Motor neuron (in vitro differentiated cells): ENCODE results near the gene PHOSPHO2. TPM values are rescaled to one million over a fixed set of nuclear protein-coding genes. Genes with fewer than 3 reads are reported as not detected.

Source experiments
- ATAC-seq, 8 experiments: fragments of 200-7000 bp; cut with Tn5 transposase; replicated peaks in 6 of 8; 2 replicates each; pipeline ENCODE4 v1.8.0; 2021; ENCODE audit warnings: mild to moderate bottlenecking in 8 of 8, moderate library complexity in 8 of 8
- H3K27ac ChIP-seq, 2 donors: fragments of 250-450 bp; sonication (Bioruptor Pico); 2 replicates each; pipeline ENCODE4 v1.9.0; 2021; ENCODE audit warnings: antibody characterized with exemption in 2 of 2, mild to moderate bottlenecking in 2 of 2, moderate library complexity in 1 of 2
- H3K4me1 ChIP-seq, 2 donors: fragments of 250-450 bp; sonication (Bioruptor Pico); replicated peaks in 1 of 2; 2 replicates each; pipeline ENCODE4 v1.6.1; 2021; ENCODE audit warnings: antibody characterized with exemption in 2 of 2, mild to moderate bottlenecking in 2 of 2, moderate library complexity in 1 of 2
- H3K4me3 ChIP-seq, 5 donors: fragments of 250-450 bp; sonication (Bioruptor Pico); 2 replicates each; pipeline ENCODE4 v1.9.0; 2021; ENCODE audit warnings: antibody characterized with exemption in 5 of 5, mild to moderate bottlenecking in 5 of 5, moderate library complexity in 4 of 5
- WGBS, 10 experiments: fragments of 450-650 bp; shearing (Covaris generic); methylation state at CpG; one replicate each; pipeline ENCODE4 v1.0.0; 2022; 5-methylcytosine and 5-hydroxymethylcytosine counted together
- in situ Hi-C, 9 experiments: fragments of 400-800 bp; cut with MboI; loops; one replicate each; pipeline ENCODE4 v1.15.0; 2021; ENCODE audit warnings: low sequenced_read_pairs in 9 of 9, low pct_unique_long_range_greater_than_20kb in 2 of 9; ENCODE audit not compliant: unreplicated experiment in 9 of 9
- total RNA-seq, 8 experiments: library from RNA; unstranded; fragments of 300-600 nt; gene quantifications; 2 replicates each; pipeline versions ENCODE4 v1.2.3 to v1.2.4, GENCODE V29; 2022

Gene PHOSPHO2, protein sequence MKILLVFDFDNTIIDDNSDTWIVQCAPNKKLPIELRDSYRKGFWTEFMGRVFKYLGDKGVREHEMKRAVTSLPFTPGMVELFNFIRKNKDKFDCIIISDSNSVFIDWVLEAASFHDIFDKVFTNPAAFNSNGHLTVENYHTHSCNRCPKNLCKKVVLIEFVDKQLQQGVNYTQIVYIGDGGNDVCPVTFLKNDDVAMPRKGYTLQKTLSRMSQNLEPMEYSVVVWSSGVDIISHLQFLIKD
- total RNA-seq, result 1 to 10 TPM; 3.6 to 8.6 (median 4.5) TPM

DNA sequence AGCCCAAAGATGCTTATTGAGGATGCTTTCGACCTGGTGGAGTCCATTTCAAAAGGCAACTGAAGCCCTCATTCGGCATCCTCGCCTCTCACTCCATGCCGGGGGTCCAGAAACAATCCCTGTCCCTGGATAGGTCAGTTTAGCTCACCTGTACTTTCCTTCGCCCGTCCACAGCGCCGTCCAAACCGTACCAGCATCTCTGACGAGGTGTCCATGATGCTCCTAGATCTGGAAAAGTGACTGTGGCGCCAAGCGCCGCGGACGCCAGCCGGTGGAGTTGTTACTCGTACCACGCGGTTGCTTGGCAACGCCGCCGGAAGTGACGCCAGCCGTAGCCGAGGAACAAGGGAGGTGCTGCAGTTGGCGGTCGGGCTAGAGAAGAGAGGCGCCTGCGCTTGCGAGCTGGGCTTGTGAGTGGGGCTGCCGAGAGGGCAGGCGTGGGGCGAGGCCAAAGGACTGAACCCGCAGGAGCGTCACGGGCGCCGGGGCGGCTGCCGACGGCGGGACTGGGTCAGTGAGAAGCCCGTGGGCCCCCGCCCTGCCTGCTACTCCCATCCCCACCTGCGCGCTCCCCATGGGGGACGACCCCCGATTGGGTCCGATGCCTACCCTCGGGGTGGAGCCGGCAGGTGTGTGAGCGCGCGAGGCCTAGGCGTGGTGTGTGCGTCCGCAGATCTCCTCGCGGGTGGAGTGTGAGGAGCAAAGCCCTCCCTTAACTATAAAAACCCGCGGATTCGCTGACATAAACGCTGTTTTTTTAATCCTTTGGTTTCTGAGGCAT, at the start of gene PHOSPHO2, which contains the start of gene CFAP210:
Gene PHOSPHO2, plus strand, starts transcription at position 357 of the 781 bp plus-strand sequence. CDS start 6,503 bp downstream, outside the sequence.
Gene CFAP210, minus strand, starts transcription at position 293 of the 781 bp plus-strand sequence. Its CDS starts 78 bp downstream, at position 215.
- 0 to 6% (median 1%) methylated on average over 4 to 37 of the region's 63 CpGs; no CpG with 5 or more reads in 5 of the 10 experiments for WGBS, 10 experiments
- ATAC-seq, result peak; percentile 98 to 99 (median 98)
- H3K27ac ChIP-seq, result peak within 1 kb of the TSS; percentile 77 to 86
- peak within 1 kb of the TSS; percentile 58 to 98 (median 87) for H3K4me3 ChIP-seq
- peaks cover 3 to 11% of the 10 kb centered on the region in 2 donors for H3K4me1 ChIP-seq
- in situ Hi-C loops, result no loop called here

DNA sequence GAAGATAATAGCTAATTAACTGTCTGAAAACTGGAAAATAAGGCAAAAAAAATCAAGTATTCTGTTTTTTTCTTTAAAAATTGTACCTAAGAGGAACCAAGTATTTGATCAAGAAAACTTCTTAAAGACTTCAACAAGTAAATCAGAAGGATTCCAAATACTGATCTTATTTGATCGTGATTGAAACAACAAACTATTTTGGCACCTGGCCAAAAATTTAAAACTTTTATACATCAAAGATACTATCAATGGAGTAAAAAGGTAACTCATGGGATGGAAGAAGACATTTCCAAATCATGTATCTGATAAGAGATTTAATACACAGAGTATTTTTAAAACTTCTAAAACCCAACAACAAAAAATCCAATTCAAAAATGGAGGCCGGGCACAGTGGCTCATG, 46.8 kb upstream of the PHOSPHO2 start:
- no peak overlapping the region for H3K4me3 ChIP-seq
- WGBS, 10 experiments, result 78 to 100% (median 95%) methylated on average over 1 to 2 of the region's 2 CpGs; no CpG with 5 or more reads in 1 of the 10 experiments
- no peaks in the 10 kb centered on the region for H3K4me1 ChIP-seq
- in situ Hi-C loops, result no loop called here
- ATAC-seq, result no peak
- no peak overlapping the region for H3K27ac ChIP-seq

DNA sequence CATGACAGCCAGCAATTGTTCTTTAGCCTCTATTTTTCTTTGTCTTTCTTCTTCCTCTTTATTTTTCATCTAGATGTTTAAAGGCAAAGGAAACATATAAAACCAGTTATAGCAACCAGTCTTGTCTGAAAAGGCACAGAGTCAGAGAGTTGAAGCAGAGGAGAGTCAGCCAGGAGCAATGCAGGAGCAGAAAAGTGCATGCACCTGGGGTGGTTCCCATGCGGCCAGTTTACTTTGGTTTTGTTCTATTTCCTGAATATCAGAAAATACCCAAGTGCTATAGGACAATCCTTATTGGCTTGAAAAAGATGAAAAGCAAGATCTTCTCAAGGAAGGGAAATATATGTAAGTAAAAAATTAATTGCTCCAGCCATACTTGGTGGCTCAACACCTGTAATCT, 45.0 kb upstream of the PHOSPHO2 start:
- in situ Hi-C loops, result no loop called here
- no peak overlapping the region for H3K27ac ChIP-seq
- H3K4me3 ChIP-seq, result no peak overlapping the region
- WGBS, 10 experiments, result 75 to 100% (median 93%) methylated on average over 1 of the region's 1 CpG; no CpG with 5 or more reads in 2 of the 10 experiments
- H3K4me1 ChIP-seq, result no peaks in the 10 kb centered on the region
- no peak for ATAC-seq

DNA sequence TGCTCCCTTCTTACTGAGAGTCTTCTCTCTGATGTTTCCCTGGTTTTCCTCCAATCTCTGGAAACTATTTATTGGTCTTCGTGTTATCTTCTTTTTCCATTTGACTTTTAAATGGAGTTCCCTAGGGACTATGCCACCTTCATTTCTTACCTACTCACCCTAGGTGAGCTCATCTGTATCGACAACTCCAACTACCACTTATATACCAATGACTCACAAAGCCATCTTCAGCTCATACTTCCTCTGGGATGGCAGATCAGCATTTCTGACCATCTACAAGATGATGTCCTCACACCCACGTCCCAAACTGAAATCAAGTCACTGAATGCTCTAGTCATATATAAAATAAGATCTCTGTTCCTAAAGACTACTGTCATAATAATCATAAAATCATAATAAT, 40.6 kb upstream of the PHOSPHO2 start:
- Histone ChIP-seq H3K4me1 (no peaks in the 10 kb centered on the region), H3K4me3 (no peak overlapping the region), H3K27ac (no peak overlapping the region)
- ATAC-seq, result no peak
- WGBS, 10 experiments, result 32 to 83% (median 70%) methylated on average over 1 to 3 of the region's 3 CpGs; no CpG with 5 or more reads in 2 of the 10 experiments
- in situ Hi-C loops, result no loop called here

DNA sequence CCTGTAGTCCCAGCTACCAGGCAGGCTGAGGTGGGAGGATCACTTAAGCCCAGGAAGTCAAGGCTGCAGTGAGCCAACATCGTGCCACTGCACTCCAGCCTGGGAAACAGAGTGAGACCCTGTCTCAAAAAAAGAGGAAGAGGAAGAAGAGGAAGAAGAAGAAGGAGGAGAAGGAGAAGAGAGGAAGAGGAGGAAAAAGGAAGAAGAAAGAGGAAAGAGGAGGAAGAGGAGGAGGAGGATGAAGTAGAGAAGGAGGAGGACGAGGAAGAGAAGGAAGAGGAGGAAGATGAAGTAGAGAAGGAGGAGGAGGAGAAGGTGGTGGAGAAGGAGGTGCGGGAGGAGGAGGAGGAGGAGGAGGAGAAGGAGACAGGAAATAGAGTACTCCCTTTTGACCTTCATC, 38.1 kb upstream of the PHOSPHO2 start:
- H3K4me3 ChIP-seq, result no peak overlapping the region
- H3K4me1 ChIP-seq, result peaks cover 0 to 3% of the 10 kb centered on the region in 2 donors
- no peak overlapping the region for H3K27ac ChIP-seq
- 0 to 90% (median 72%) methylated on average over 1 to 3 of the region's 3 CpGs; no CpG with 5 or more reads in 2 of the 10 experiments for WGBS, 10 experiments
- no peak for ATAC-seq
- in situ Hi-C loops, result no loop called here

DNA sequence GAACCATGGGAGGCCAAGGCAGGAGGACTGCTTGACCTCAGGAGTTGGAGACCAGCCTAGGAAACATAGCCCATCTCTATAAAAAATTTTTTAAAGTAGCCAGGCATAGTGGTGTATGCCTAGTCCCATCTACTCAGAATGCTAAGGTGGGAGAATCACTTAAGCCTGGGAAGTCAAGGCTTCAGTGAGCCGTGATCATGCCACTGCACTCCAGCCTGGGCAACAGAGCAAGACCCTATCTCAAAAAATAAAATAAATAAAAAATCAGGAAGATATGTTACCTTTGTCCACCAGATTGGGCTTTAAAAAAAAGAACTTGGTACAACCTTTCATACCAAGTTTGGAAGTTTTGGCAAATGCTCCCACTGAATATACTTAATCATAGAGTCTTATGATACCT, 35.4 kb upstream of the PHOSPHO2 start:
- WGBS, 10 experiments, result 70 to 100% (median 90%) methylated on average over 1 of the region's 1 CpG; no CpG with 5 or more reads in 6 of the 10 experiments
- Histone ChIP-seq H3K27ac (no peak overlapping the region), H3K4me1 (peaks cover 0 to 9% of the 10 kb centered on the region in 2 donors), H3K4me3 (no peak overlapping the region)
- in situ Hi-C loops, result no loop called here
- ATAC-seq, result no peak

DNA sequence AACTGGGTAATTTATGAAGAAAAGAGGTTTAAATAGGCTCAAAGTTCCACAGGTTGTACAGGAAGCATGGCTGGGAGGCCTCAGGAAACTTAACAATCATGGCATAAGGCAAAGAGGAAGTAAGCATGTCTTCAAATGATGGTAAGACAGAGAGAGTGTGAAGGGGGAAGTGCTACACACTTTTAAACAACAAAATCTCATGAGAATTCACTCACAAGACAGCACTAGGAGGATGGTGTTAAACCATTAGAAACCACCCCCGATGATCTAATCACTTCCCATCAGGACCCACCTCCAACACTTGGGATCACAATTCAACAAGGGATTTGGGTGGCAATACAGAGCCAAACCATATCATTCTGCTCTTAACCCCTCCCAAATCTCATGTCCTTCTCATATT, 34.9 kb upstream of the PHOSPHO2 start:
- in situ Hi-C loops, result no loop called here
- 63 to 100% (median 83%) methylated on average over 1 of the region's 1 CpG; no CpG with 5 or more reads in 5 of the 10 experiments for WGBS, 10 experiments
- ATAC-seq, result peak in 1 of 8 experiments; percentile 60
- Histone ChIP-seq H3K4me3 (no peak overlapping the region), H3K27ac (no peak overlapping the region), H3K4me1 (peaks cover 0 to 9% of the 10 kb centered on the region in 2 donors)

DNA sequence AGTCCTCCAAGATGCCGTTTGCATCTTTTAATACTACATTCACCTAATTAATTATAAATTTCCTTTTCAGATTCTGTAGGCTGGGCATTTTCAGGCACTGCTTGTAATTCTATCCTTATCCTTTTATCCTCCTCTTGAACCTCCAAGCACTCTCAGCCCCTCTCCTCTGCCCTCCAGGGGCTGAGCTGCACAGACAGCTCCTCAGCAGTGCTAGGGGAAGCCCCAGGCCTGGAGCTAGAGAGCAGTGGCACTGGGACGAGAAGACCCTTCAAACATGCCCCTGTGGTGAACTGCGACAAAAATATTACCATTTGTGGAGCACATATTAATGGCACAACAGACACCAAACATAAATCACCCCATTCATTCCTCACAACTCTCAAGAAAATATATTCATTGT, 33.0 kb upstream of the PHOSPHO2 start:
- H3K27ac ChIP-seq, result no peak overlapping the region
- no peak overlapping the region for H3K4me3 ChIP-seq
- 13 to 100% (median 75%) methylated on average over 1 to 3 of the region's 3 CpGs; no CpG with 5 or more reads in 2 of the 10 experiments for WGBS, 10 experiments
- peak in 2 of 8 experiments; percentile 21 to 57 for ATAC-seq
- H3K4me1 ChIP-seq, result peaks cover 0 to 9% of the 10 kb centered on the region in 2 donors
- in situ Hi-C loops, result no loop called here

DNA sequence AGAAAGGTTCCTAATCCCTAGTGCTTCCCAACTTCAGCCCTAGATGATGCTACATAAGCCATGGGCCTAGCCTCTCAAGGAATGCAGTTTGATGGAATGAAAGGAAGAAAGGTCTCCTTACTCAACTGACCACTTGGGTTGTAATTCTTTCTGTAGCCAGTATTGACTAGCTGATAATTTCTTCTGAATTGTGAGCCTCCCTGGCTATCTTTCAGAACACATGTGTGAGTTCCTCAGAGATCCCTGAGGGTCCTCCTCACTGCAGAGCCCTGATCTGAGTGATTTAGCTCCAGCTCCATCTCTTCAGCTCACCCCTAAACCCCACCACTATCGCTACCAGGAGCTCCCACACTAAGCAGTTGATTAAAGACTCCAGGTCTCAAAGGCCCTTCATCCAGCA, 31.5 kb upstream of the PHOSPHO2 start:
- H3K4me1 ChIP-seq, result peaks cover 0 to 9% of the 10 kb centered on the region in 2 donors
- 83 to 100% (median 100%) methylated on average over 1 of the region's 1 CpG; no CpG with 5 or more reads in 6 of the 10 experiments for WGBS, 10 experiments
- no peak overlapping the region for H3K27ac ChIP-seq
- no peak for ATAC-seq
- in situ Hi-C loops, result no loop called here
- no peak overlapping the region for H3K4me3 ChIP-seq

DNA sequence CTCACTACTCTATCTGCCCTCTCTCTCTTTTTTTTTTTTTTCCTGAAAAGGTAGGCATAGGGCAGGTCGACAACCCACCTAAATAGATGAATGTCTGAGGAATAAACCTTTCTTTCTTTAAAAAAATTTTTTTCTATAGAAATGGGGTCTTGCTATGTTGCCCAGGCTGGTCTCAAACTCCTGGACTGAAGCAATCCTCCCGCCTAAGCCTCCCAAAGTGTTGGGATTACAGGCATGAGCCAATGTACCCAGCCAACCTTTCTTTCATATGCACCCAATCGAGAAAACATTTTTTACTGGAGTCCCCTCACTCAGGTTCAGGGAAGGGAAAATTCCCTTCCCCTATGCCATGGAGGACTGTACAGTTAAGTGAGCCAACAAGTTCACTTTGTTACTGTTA, 31.0 kb upstream of the PHOSPHO2 start:
- Histone ChIP-seq H3K4me1 (peaks cover 0 to 9% of the 10 kb centered on the region in 2 donors), H3K27ac (no peak overlapping the region), H3K4me3 (no peak overlapping the region)
- WGBS, 10 experiments, result 38 to 100% (median 64%) methylated on average over 1 to 3 of the region's 3 CpGs; no CpG with 5 or more reads in 2 of the 10 experiments
- no peak for ATAC-seq
- in situ Hi-C loops, result no loop called here

DNA sequence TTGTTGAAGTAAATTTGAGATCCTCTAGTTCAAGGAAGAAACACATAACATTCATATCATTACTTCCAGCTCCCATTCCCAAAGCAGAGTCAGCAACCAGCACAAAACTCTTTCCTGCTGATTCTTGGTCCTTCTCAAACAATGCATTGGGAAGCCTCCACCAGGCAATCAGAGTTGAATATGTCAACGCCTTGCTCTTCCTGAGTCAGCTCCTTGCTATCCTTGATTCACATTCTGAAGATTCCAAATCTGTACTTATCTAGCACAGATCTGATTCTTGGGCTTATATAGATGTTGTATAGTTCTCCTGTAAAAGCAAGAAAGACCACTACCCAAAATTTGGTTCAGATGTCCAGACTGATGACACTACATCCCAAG, 29.7 kb upstream of the PHOSPHO2 start:
- in situ Hi-C loops, result no loop called here
- Histone ChIP-seq H3K4me1 (peaks cover 0 to 9% of the 10 kb centered on the region in 2 donors), H3K4me3 (no peak overlapping the region), H3K27ac (no peak overlapping the region)
- peak in 2 of 8 experiments; percentile 29 to 31 for ATAC-seq
- 78 to 100% (median 86%) methylated on average over 1 of the region's 1 CpG; no CpG with 5 or more reads in 4 of the 10 experiments for WGBS, 10 experiments

DNA sequence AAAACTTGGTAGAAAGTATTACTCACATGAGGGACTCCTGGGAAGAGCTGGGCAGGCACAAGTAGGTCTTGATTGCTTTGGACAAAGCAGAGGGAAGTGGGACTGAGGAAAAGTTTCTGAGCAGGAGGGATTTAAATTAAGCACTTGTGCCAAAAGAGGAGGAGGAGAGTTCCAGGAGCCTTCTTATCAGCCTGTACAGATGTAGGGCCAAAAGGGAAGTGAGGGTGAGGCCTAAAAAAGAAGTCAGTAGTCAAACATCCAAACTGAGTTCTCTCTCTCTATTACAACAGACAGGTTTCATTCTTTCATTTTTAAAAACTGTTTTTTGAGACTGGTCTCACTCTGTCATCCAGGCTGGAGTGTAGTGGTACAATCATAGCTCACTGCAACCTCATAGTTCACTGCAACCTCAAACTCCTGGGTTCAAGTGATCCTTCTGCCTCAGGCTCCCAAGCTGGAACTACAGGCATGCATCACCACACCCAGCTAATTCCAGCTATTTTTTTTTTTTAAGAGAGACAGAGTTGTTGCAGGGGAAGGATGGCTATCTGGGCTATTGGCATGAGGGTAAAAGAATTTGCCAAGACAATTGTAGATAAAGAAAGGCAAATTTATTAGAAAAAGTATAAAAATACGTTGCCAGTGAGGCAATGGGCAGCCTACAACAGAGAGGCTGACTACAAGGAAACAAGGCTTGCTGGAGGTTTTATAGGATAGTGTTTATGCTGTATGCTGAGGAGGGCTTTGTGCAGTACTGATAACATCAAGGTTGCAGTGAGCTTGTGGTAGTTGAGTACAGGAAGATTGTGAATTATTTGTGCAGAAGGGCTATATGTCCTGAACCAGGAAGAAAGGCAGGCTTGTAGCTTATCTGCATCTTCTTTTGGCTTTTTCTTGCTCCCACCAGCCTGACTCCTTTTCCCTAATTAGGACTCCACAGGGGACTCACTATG, 29.0 kb upstream of the PHOSPHO2 start:
- ATAC-seq, result peak in 2 of 8 experiments; percentile 14 to 22
- in situ Hi-C loops, result no loop called here
- H3K27ac ChIP-seq, result no peak overlapping the region
- WGBS, 10 experiments, result 0 to 71% (median 53%) methylated on average over 1 of the region's 1 CpG; no CpG with 5 or more reads in 4 of the 10 experiments
- peaks cover 0 to 9% of the 10 kb centered on the region in 2 donors for H3K4me1 ChIP-seq
- no peak overlapping the region for H3K4me3 ChIP-seq
